Activated T-helper 1 cell treated with anti-CD3 and anti-CD28 coated beads, Interleukin-12 subunit alpha, Interleukin-12 subunit beta, Interleukin-2, Interleukin-4 antibody, amounts not matched to agents 30 ng/mL and 10 ng/mL and 1 ng/mL, durations not matched to agents 14 hours and 24 hours and 36 hours (primary cell): Measurements from ENCODE around the gene NPAS3. TPM values are rescaled to one million over a fixed set of nuclear protein-coding genes. Genes with fewer than 3 reads are reported as not detected.

Source experiments
- DNase-seq: peaks from one replicate; pipeline ENCODE4 v3.0.0; 2021; ENCODE audit warnings: low spot score
- H3K27ac Mint-ChIP-seq: one replicate; pipeline ENCODE4 v1.8.0; 2021; ENCODE audit warnings: mild to moderate bottlenecking, mixed read lengths
- H3K27me3 Mint-ChIP-seq: one replicate; pipeline ENCODE4 v1.8.0; 2022; ENCODE audit warnings: mild to moderate bottlenecking, moderate library complexity, mixed read lengths; ENCODE audit not compliant: insufficient read depth
- H3K36me3 Mint-ChIP-seq: one replicate; pipeline ENCODE4 v1.8.0; 2021; ENCODE audit warnings: low read depth, mixed read lengths
- H3K4me1 Mint-ChIP-seq: one replicate; pipeline ENCODE4 v1.8.0; 2021; ENCODE audit warnings: low read depth, mixed read lengths
- H3K4me3 Mint-ChIP-seq: one replicate; pipeline ENCODE4 v1.8.0; 2021; ENCODE audit warnings: mild to moderate bottlenecking, moderate library complexity, mixed read lengths
- H3K9me3 Mint-ChIP-seq: one replicate; pipeline ENCODE4 v1.8.0; 2021; ENCODE audit warnings: mixed read lengths
- intact Hi-C: fragments of 100-400 bp; cut with micrococcal nuclease; formaldehyde crosslinking; loops from one replicate; pipeline ENCODE4 v1.15.1; 2024
- total RNA-seq: library from RNA; stranded (reverse); gene quantifications from 2 replicates; pipeline ENCODE4 v1.2.3, GENCODE V29; 2022

NPAS3 gene
- total RNA-seq, 1 donor from 2014 or later = not detected

- intact Hi-C loops = no loop called here
- no peak overlapping the region for H3K4me3 Mint-ChIP-seq
- H3K9me3 Mint-ChIP-seq = no peaks in the 10 kb centered on the region
- no peak overlapping the region for H3K27ac Mint-ChIP-seq
- no peak for DNase-seq
- H3K36me3 Mint-ChIP-seq = no peaks in the 10 kb centered on the region
- peaks cover 2% of the 10 kb centered on the region for H3K27me3 Mint-ChIP-seq
- H3K4me1 Mint-ChIP-seq = no peaks in the 10 kb centered on the region
Measured at GRCh38 chr14:33564774-33565630, 626.3 kb downstream of the NPAS3 start.

- DNase-seq = no peak
- no peaks in the 10 kb centered on the region for H3K4me1 Mint-ChIP-seq
- H3K27me3 Mint-ChIP-seq = peaks cover 2% of the 10 kb centered on the region
- no peak overlapping the region for H3K27ac Mint-ChIP-seq
- H3K9me3 Mint-ChIP-seq = no peaks in the 10 kb centered on the region
- no peaks in the 10 kb centered on the region for H3K36me3 Mint-ChIP-seq
- H3K4me3 Mint-ChIP-seq = no peak overlapping the region
- intact Hi-C loops = no loop called here
Measured at GRCh38 chr14:33566082-33566481, 627.4 kb downstream of the NPAS3 start.

- Mint-ChIP-seq H3K27me3 (peaks cover 2% of the 10 kb centered on the region), H3K9me3 (no peaks in the 10 kb centered on the region), H3K4me3 (no peak overlapping the region), H3K36me3 (no peaks in the 10 kb centered on the region), H3K4me1 (no peaks in the 10 kb centered on the region), H3K27ac (no peak overlapping the region)
- intact Hi-C loops = no loop called here
- no peak for DNase-seq
Measured at GRCh38 chr14:33567023-33567728, 628.5 kb downstream of the NPAS3 start.

GRCh38 chr14:33567731-33568130 lies 629.1 kb downstream of the NPAS3 start:
- Mint-ChIP-seq H3K4me1 (no peaks in the 10 kb centered on the region), H3K36me3 (no peaks in the 10 kb centered on the region), H3K4me3 (no peak overlapping the region), H3K27me3 (peaks cover 2% of the 10 kb centered on the region), H3K27ac (no peak overlapping the region), H3K9me3 (no peaks in the 10 kb centered on the region)
- intact Hi-C loops = no loop called here
- no peak for DNase-seq

- DNase-seq = no peak
- intact Hi-C loops = no loop called here
- Mint-ChIP-seq H3K36me3 (no peaks in the 10 kb centered on the region), H3K27ac (no peak overlapping the region), H3K4me3 (no peak overlapping the region), H3K4me1 (no peaks in the 10 kb centered on the region), H3K27me3 (peaks cover 2% of the 10 kb centered on the region), H3K9me3 (no peaks in the 10 kb centered on the region)
Measured at GRCh38 chr14:33568935-33569579, 630.4 kb downstream of the NPAS3 start.

- Mint-ChIP-seq H3K27me3 (no peaks in the 10 kb centered on the region), H3K4me3 (no peak overlapping the region), H3K9me3 (no peaks in the 10 kb centered on the region), H3K27ac (no peak overlapping the region), H3K36me3 (no peaks in the 10 kb centered on the region), H3K4me1 (no peaks in the 10 kb centered on the region)
- no peak for DNase-seq
- intact Hi-C loops = no loop called here
Measured at GRCh38 chr14:33569821-33570687, 631.4 kb downstream of the NPAS3 start.

GRCh38 chr14:33570694-33571310 lies 632.1 kb downstream of the NPAS3 start:
- intact Hi-C loops = no loop called here
- Mint-ChIP-seq H3K4me1 (no peaks in the 10 kb centered on the region), H3K4me3 (no peak overlapping the region), H3K27ac (no peak overlapping the region), H3K27me3 (no peaks in the 10 kb centered on the region), H3K36me3 (no peaks in the 10 kb centered on the region), H3K9me3 (no peaks in the 10 kb centered on the region)
- no peak for DNase-seq

- Mint-ChIP-seq H3K9me3 (no peaks in the 10 kb centered on the region), H3K27me3 (no peaks in the 10 kb centered on the region), H3K27ac (no peak overlapping the region), H3K4me1 (no peaks in the 10 kb centered on the region), H3K36me3 (no peaks in the 10 kb centered on the region), H3K4me3 (no peak overlapping the region)
- DNase-seq = no peak
- intact Hi-C loops = no loop called here
Measured at GRCh38 chr14:33573301-33573880, 634.7 kb downstream of the NPAS3 start.

GRCh38 chr14:33576014-33576413 lies 637.3 kb downstream of the NPAS3 start:
- no peak overlapping the region for H3K4me3 Mint-ChIP-seq
- DNase-seq = no peak
- no peaks in the 10 kb centered on the region for H3K27me3 Mint-ChIP-seq
- H3K9me3 Mint-ChIP-seq = no peaks in the 10 kb centered on the region
- H3K4me1 Mint-ChIP-seq = no peaks in the 10 kb centered on the region
- H3K36me3 Mint-ChIP-seq = no peaks in the 10 kb centered on the region
- intact Hi-C loops = no loop called here
- H3K27ac Mint-ChIP-seq = no peak overlapping the region

- no peaks in the 10 kb centered on the region for H3K4me1 Mint-ChIP-seq
- intact Hi-C loops = no loop called here
- no peaks in the 10 kb centered on the region for H3K36me3 Mint-ChIP-seq
- H3K4me3 Mint-ChIP-seq = no peak overlapping the region
- DNase-seq = no peak
- no peak overlapping the region for H3K27ac Mint-ChIP-seq
- H3K9me3 Mint-ChIP-seq = no peaks in the 10 kb centered on the region
- H3K27me3 Mint-ChIP-seq = no peaks in the 10 kb centered on the region
Measured at GRCh38 chr14:33578461-33579216, 640.0 kb downstream of the NPAS3 start.

GRCh38 chr14:33580231-33580749 lies 641.6 kb downstream of the NPAS3 start:
- Mint-ChIP-seq H3K4me3 (no peak overlapping the region), H3K9me3 (no peaks in the 10 kb centered on the region), H3K4me1 (no peaks in the 10 kb centered on the region), H3K36me3 (no peaks in the 10 kb centered on the region), H3K27ac (no peak overlapping the region), H3K27me3 (no peaks in the 10 kb centered on the region)
- intact Hi-C loops = no loop called here
- DNase-seq = no peak
